Small intestine (tissue), 16 donors: ENCODE measurements around the gene MS4A7. TPM values are rescaled to one million over a fixed set of nuclear protein-coding genes. Genes with fewer than 3 reads are reported as not detected.

Experiments
- DNase-seq, 2 donors: peaks; one replicate each; pipeline versions ENCODE4 v3.0.0 to v3.0.0-alpha.2; 2013
- FAIRE-seq: peaks from 2 replicates; lab custom pipeline; 2012; peaks lifted over from hg19 to GRCh38; lab: Jason Lieb, UNC
- H3K27ac ChIP-seq, 3 donors: one replicate each; pipeline ENCODE4 v1.5.1; 2013; ENCODE audit warnings: low read length in 2 of 3, mild to moderate bottlenecking in 2 of 3, control low read depth in 1 of 3, inconsistent platforms in 1 of 3, low read depth in 1 of 3, moderate library complexity in 1 of 3
- H3K27me3 ChIP-seq, 3 donors: one replicate each; pipeline ENCODE4 v1.6.1; 2013; ENCODE audit warnings: low read length in 3 of 3, inconsistent platforms in 1 of 3; ENCODE audit not compliant: control insufficient read depth in 3 of 3, insufficient read depth in 3 of 3
- H3K36me3 ChIP-seq, 3 donors: one replicate each; pipeline ENCODE4 v1.6.1; 2013; ENCODE audit warnings: low read length in 3 of 3, inconsistent platforms in 1 of 3, low read depth in 1 of 3, mild to moderate bottlenecking in 1 of 3, moderate library complexity in 1 of 3; ENCODE audit not compliant: control insufficient read depth in 3 of 3, insufficient read depth in 2 of 3
- H3K4me1 ChIP-seq, 3 donors: one replicate each; pipeline ENCODE4 v1.6.1; 2013; ENCODE audit warnings: low read length in 2 of 3, inconsistent platforms in 1 of 3, low read depth in 1 of 3, mild to moderate bottlenecking in 1 of 3, moderate library complexity in 1 of 3; ENCODE audit not compliant: control insufficient read depth in 3 of 3, insufficient read depth in 2 of 3
- H3K4me3 ChIP-seq, 3 donors: one replicate each; pipeline ENCODE4 v1.5.1; 2013; ENCODE audit warnings: low read length in 3 of 3, control low read depth in 1 of 3, inconsistent platforms in 1 of 3, low read depth in 1 of 3, mild to moderate bottlenecking in 1 of 3, moderate library complexity in 1 of 3
- H3K9me3 ChIP-seq, 2 donors: one replicate each; pipeline ENCODE4 v1.6.1; 2013; ENCODE audit warnings: low read depth in 1 of 2, low read length in 1 of 2; ENCODE audit not compliant: control insufficient read depth in 2 of 2, insufficient read depth in 1 of 2
- WGBS, 3 donors: extraction: QIAGEN DNeasy Blood & Tissue Kit; methylation state at CpG; one replicate each; pipeline ENCODE4 v1.1.7; 2013; 5-methylcytosine and 5-hydroxymethylcytosine counted together
- long read RNA-seq, 10 donors: transcript quantifications; one replicate each; lab custom pipeline, GENCODE V29; 2026
- polyA plus RNA-seq, 4 donors: library from polyadenylated mRNA; stranded (reverse) in 3 of 4; unstranded in 1 of 4; fragments of 200-250 nt in 3 of 4; fragments of 120-200 nt in 1 of 4; gene quantifications; one replicate each; pipeline versions ENCODE4 v1.2.1 to v1.2.3, GENCODE V29; 2013
- donor health status: healthy with polysubstance abuse.
- donor health status: control.
- donor health status: control.
- donor health status: Bipolar disorder and iron deficiency.
- donor health status: healthy.

Gene MS4A7
- 10 to 100 TPM in 2 of 4 donors, 1 to 10 TPM in 2; 2.2 to 13.2 (median 9.8) TPM for polyA plus RNA-seq
- long read RNA-seq, donor 1, partial matches to known transcripts: 0 of 11 reads
- long read RNA-seq, donor 1, other reads (novel, unspliced or antisense): 0 of 11 reads
- long read RNA-seq, donor 2, partial matches to known transcripts: 0 of 4 reads
- long read RNA-seq, donor 2, other reads (novel, unspliced or antisense): 0 of 4 reads
- long read RNA-seq, donor 3, partial matches to known transcripts: 0 of 4 reads
- long read RNA-seq, donor 3, other reads (novel, unspliced or antisense): 0 of 4 reads
- long read RNA-seq, donor 4: 0 reads
- long read RNA-seq, donor 5, partial matches to known transcripts: 0 of 2 reads
- long read RNA-seq, donor 5, other reads (novel, unspliced or antisense): 0 of 2 reads
- long read RNA-seq, donor 6, partial matches to known transcripts: 0 of 5 reads
- long read RNA-seq, donor 6, other reads (novel, unspliced or antisense): 0 of 5 reads
- long read RNA-seq, donor 7: 0 reads
- long read RNA-seq, donor 8: 0 reads
- long read RNA-seq, donor 9: 0 reads
- long read RNA-seq, donor 10: 0 reads

GRCh38 chr11:60378354-60378753, at the start of gene MS4A7:
Gene MS4A7 (plus strand): TSS chr11:60378532. CDS start chr11:60383142, 4,610 bp downstream.
- H3K36me3 ChIP-seq: no peaks in the 10 kb centered on the region
- DNase-seq (peak in 1 of 2 donors; percentile 18), FAIRE-seq (no peak)
- peak within 1 kb of the TSS in 2 of 3 donors; percentile 2 to 40 for H3K27ac ChIP-seq
- 40 to 58% (median 53%) methylated on average over 3 of the region's 3 CpGs for WGBS, 3 donors
- peaks cover 0 to 4% (median 3%) of the 10 kb centered on the region in 3 donors for H3K27me3 ChIP-seq
- no peaks in the 10 kb centered on the region for H3K9me3 ChIP-seq
- no peaks in the 10 kb centered on the region for H3K4me1 ChIP-seq
- peak within 1 kb of the TSS in 1 of 3 donors; percentile 8 for H3K4me3 ChIP-seq

- H3K4me1 ChIP-seq: no peaks in the 10 kb centered on the region
- WGBS, 3 donors: 1 to 65% (median 38%) methylated on average over 3 of the region's 3 CpGs
- no peak for DNase-seq
- FAIRE-seq: no peak
- H3K27ac ChIP-seq: no peak overlapping the region
- H3K4me3 ChIP-seq: no peak overlapping the region
- H3K36me3 ChIP-seq: no peaks in the 10 kb centered on the region
- peaks cover 0 to 2% of the 10 kb centered on the region in 2 donors for H3K9me3 ChIP-seq
- no peaks in the 10 kb centered on the region for H3K27me3 ChIP-seq
Measured at GRCh38 chr11:60332846-60333245, 45.5 kb upstream of the MS4A7 start.

GRCh38 chr11:60334005-60334620, 44.2 kb upstream of the MS4A7 start:
- Histone ChIP-seq H3K4me1 (no peaks in the 10 kb centered on the region), H3K27me3 (no peaks in the 10 kb centered on the region), H3K27ac (no peak overlapping the region), H3K9me3 (peaks cover 0 to 2% of the 10 kb centered on the region in 2 donors), H3K36me3 (no peaks in the 10 kb centered on the region), H3K4me3 (no peak overlapping the region)
- 10 to 19% (median 12%) methylated on average over 2 of the region's 2 CpGs for WGBS, 3 donors
- DNase-seq: peak; percentile 72 to 73
- FAIRE-seq: no peak

GRCh38 chr11:60336767-60337391, 41.5 kb upstream of the MS4A7 start:
- WGBS, 3 donors: 86 to 92% (median 89%) methylated on average over 7 of the region's 7 CpGs
- H3K36me3 ChIP-seq: no peaks in the 10 kb centered on the region
- peaks cover 0 to 2% of the 10 kb centered on the region in 2 donors for H3K9me3 ChIP-seq
- no peak overlapping the region for H3K27ac ChIP-seq
- DNase-seq: no peak
- no peak overlapping the region for H3K4me3 ChIP-seq
- H3K27me3 ChIP-seq: no peaks in the 10 kb centered on the region
- FAIRE-seq: no peak
- no peaks in the 10 kb centered on the region for H3K4me1 ChIP-seq

- Histone ChIP-seq H3K36me3 (no peaks in the 10 kb centered on the region), H3K4me1 (no peaks in the 10 kb centered on the region), H3K9me3 (peaks cover 0 to 2% of the 10 kb centered on the region in 2 donors), H3K27ac (no peak overlapping the region), H3K4me3 (no peak overlapping the region), H3K27me3 (no peaks in the 10 kb centered on the region)
- DNase-seq (no peak), FAIRE-seq (no peak)
- 46 to 57% (median 52%) methylated on average over 2 of the region's 2 CpGs for WGBS, 3 donors
Measured at GRCh38 chr11:60338053-60338452, 40.3 kb upstream of the MS4A7 start.

GRCh38 chr11:60339356-60339755, 39.0 kb upstream of the MS4A7 start:
- 52 to 61% (median 60%) methylated on average over 3 of the region's 3 CpGs for WGBS, 3 donors
- no peaks in the 10 kb centered on the region for H3K27me3 ChIP-seq
- H3K36me3 ChIP-seq: no peaks in the 10 kb centered on the region
- no peak for DNase-seq
- H3K4me3 ChIP-seq: no peak overlapping the region
- no peaks in the 10 kb centered on the region for H3K4me1 ChIP-seq
- FAIRE-seq: no peak
- no peaks in the 10 kb centered on the region for H3K9me3 ChIP-seq
- H3K27ac ChIP-seq: no peak overlapping the region

GRCh38 chr11:60343094-60343704, 35.1 kb upstream of the MS4A7 start:
- FAIRE-seq (no peak), DNase-seq (peak in 1 of 2 donors; percentile 27)
- H3K27ac ChIP-seq: no peak overlapping the region
- H3K9me3 ChIP-seq: no peaks in the 10 kb centered on the region
- peaks cover 0 to 11% (median 0%) of the 10 kb centered on the region in 3 donors for H3K4me1 ChIP-seq
- H3K36me3 ChIP-seq: no peaks in the 10 kb centered on the region
- no peak overlapping the region for H3K4me3 ChIP-seq
- WGBS, 3 donors: 70 to 71% (median 70%) methylated on average over 10 of the region's 10 CpGs
- H3K27me3 ChIP-seq: no peaks in the 10 kb centered on the region

GRCh38 chr11:60344146-60344545, 34.2 kb upstream of the MS4A7 start:
- WGBS, 3 donors: 92 to 98% (median 94%) methylated on average over 2 of the region's 2 CpGs
- Histone ChIP-seq H3K27me3 (no peaks in the 10 kb centered on the region), H3K36me3 (no peaks in the 10 kb centered on the region), H3K4me1 (peaks cover 0 to 14% (median 2%) of the 10 kb centered on the region in 3 donors), H3K4me3 (no peak overlapping the region), H3K9me3 (peaks cover 0 to under 1% of the 10 kb centered on the region in 2 donors), H3K27ac (no peak overlapping the region)
- DNase-seq: no peak
- no peak for FAIRE-seq
